ENCODE measurements around the gene DSCAM. TPM values are rescaled to one million over a fixed set of nuclear protein-coding genes. Genes with fewer than 3 reads are reported as not detected.

DSCAM gene
- total RNA-seq, 1 donor: not detected

DNA sequence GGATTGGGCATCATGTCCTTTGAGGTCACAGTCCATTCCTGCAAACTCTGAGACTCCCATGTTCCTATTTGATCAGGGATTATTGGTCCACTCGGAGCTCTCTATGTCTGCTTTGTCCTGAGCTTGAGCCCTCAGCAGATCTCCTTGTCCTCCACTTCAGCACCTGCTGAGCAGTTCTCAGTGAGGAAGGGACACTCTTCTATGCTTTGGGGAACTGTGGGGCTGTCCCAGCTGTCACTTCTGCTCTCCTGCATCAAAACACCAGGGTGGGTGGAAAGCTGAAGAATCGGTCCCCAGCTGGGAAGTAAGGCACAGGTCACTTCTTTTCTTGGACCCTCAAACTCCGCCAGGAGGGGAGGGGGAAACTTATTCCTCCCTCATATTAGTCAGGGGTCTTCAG, 880.2 kb downstream of the DSCAM start:
- TF ChIP-seq, protein P1, sequence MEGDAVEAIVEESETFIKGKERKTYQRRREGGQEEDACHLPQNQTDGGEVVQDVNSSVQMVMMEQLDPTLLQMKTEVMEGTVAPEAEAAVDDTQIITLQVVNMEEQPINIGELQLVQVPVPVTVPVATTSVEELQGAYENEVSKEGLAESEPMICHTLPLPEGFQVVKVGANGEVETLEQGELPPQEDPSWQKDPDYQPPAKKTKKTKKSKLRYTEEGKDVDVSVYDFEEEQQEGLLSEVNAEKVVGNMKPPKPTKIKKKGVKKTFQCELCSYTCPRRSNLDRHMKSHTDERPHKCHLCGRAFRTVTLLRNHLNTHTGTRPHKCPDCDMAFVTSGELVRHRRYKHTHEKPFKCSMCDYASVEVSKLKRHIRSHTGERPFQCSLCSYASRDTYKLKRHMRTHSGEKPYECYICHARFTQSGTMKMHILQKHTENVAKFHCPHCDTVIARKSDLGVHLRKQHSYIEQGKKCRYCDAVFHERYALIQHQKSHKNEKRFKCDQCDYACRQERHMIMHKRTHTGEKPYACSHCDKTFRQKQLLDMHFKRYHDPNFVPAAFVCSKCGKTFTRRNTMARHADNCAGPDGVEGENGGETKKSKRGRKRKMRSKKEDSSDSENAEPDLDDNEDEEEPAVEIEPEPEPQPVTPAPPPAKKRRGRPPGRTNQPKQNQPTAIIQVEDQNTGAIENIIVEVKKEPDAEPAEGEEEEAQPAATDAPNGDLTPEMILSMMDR (IDR thresholded peaks at IDR 0.05; ENCODE audit: insufficient read depth, low read depth, low read length): no peak
- DNase-seq (ENCODE audit: low read depth): no peak
- no peak overlapping the region for H3K4me3 ChIP-seq (ENCODE audit: low read depth, low read length)

DNA sequence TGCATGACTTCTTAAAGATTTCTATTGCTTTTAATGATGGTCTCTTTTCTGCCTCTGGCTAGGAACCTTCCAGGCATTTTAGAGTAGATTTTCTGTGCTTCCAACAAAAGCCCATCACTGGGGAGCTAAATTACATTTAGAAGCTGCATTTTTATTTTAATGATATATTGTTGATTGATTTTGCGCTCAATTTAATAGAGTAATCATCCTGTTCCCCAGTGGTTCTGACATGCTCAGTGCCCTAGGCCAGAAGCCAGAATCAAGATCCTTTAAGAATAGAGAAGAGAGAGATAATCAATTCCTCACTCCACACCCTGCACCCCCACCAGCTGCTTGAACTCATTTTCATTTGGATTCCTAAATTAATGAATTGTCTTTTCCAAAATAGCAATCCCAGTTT, 881.9 kb downstream of the DSCAM start:
- no peak overlapping the region for H3K4me3 ChIP-seq (ENCODE audit: low read depth, low read length)
- no peak for DNase-seq (ENCODE audit: low read depth)
- TF ChIP-seq, protein P1 (IDR thresholded peaks at IDR 0.05; ENCODE audit: insufficient read depth, low read depth, low read length): no peak

DNA sequence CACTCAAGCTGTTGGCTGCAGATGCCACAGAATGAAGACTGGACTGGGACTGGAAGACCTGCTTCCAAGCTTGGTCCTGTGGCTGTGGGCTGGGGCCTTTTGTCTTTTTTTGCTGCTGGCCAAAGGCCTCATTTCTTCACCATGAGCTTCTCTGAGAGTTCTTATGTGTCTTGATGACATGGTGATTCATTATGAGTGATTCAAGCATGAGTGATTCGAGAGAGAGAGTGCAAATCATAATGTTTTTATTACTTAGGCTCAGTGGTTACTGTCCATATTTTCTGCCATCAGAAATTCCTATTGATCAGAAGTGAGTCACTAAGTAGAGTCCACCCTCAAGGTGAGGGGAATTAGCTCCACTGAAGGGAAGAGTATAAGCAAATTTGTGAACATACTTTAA, 885.7 kb downstream of the DSCAM start:
- TF ChIP-seq, protein P1 (IDR thresholded peaks at IDR 0.05; ENCODE audit: insufficient read depth, low read depth, low read length): no peak
- no peak for DNase-seq (ENCODE audit: low read depth)
- H3K4me3 ChIP-seq (ENCODE audit: low read depth, low read length): no peak overlapping the region

Small RNA genes within 50 kb of the gene (small RNA-seq; reads per million reads assigned to genes)
- gene MIR4760 (not detected), gene RF00432 (not detected)
